ENCODE results near the gene FERMT2. TPM values are rescaled to one million over a fixed set of nuclear protein-coding genes. Genes with fewer than 3 reads are reported as not detected.
A peak's percentile ranks its signal among the peaks of the same experiment; 100 is the strongest.
"Not testable (repeated sequence)": the region's sequence is repeated elsewhere in the genome, so short reads cannot be mapped to it uniquely, and the experiment has no call there.

Gene FERMT2
- total RNA-seq, 6 donors from 2014 or later, result 34.6 to 121 (median 72.3) TPM

- TF ChIP-seq, protein P1, sequence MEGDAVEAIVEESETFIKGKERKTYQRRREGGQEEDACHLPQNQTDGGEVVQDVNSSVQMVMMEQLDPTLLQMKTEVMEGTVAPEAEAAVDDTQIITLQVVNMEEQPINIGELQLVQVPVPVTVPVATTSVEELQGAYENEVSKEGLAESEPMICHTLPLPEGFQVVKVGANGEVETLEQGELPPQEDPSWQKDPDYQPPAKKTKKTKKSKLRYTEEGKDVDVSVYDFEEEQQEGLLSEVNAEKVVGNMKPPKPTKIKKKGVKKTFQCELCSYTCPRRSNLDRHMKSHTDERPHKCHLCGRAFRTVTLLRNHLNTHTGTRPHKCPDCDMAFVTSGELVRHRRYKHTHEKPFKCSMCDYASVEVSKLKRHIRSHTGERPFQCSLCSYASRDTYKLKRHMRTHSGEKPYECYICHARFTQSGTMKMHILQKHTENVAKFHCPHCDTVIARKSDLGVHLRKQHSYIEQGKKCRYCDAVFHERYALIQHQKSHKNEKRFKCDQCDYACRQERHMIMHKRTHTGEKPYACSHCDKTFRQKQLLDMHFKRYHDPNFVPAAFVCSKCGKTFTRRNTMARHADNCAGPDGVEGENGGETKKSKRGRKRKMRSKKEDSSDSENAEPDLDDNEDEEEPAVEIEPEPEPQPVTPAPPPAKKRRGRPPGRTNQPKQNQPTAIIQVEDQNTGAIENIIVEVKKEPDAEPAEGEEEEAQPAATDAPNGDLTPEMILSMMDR (IDR thresholded peaks at IDR 0.05), result no peak
- TF ChIP-seq POLR2A (IDR thresholded peaks at IDR 0.05) (no peak), POLR2AphosphoS5 (IDR thresholded peaks at IDR 0.05) (no peak)
- DNase-seq, result no peak
- no peaks in the 10 kb centered on the region for H3K27me3 ChIP-seq
- no peaks in the 10 kb centered on the region for H3K9me3 ChIP-seq
- H3K4me3 ChIP-seq, result no peak overlapping the region
- H3K27ac ChIP-seq, result peak overlapping the region in 1 of 4 donors; percentile 32
- no peak for ATAC-seq (ENCODE audit: low FRiP score in 2 of 2)
- no peaks in the 10 kb centered on the region for H3K36me3 ChIP-seq
- peaks cover 47 to 77% (median 67%) of the 10 kb centered on the region in 4 donors for H3K4me1 ChIP-seq
- WGBS, 2 donors, result 62 to 78% methylated on average over 3 of the region's 3 CpGs
These were observed 26.8 kb downstream of the FERMT2 start for GRCh38 chr14:52923902-52924575.

DNA sequence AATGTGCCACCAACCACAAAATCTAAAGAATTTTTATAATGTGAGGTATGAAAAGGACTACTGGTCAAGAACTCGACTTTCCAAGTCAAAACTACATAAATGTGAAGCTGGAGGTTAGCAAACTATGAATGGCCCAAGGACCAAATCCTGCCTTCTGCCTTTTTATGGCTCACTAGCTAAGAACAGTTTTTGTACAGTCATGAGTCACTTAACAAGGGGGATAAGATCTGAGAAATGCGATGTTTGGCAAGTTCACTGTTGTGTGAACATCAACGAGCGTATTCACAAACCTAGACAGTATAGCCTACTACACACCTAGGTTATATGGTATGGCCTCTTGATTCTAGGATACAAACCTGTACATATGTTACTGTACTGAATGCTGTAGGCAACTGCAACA is 28.2 kb downstream of the FERMT2 start:
- TF ChIP-seq POLR2AphosphoS5 (IDR thresholded peaks at IDR 0.05) (no peak), POLR2A (IDR thresholded peaks at IDR 0.05) (no peak), EP300 (IDR thresholded peaks at IDR 0.05) (no peak)
- ATAC-seq (ENCODE audit: low FRiP score in 2 of 2) (no peak), DNase-seq (no peak)
- Histone ChIP-seq H3K27me3 (no peaks in the 10 kb centered on the region), H3K4me3 (no peak overlapping the region), H3K27ac (peak overlapping the region in 1 of 4 donors; percentile 24), H3K9me3 (no peaks in the 10 kb centered on the region), H3K4me1 (peaks cover 55 to 78% (median 74%) of the 10 kb centered on the region in 4 donors), H3K36me3 (peaks cover 0 to 6% (median 0%) of the 10 kb centered on the region in 4 donors)
- WGBS, 2 donors, result 77 to 89% methylated on average over 4 of the region's 4 CpGs

DNA sequence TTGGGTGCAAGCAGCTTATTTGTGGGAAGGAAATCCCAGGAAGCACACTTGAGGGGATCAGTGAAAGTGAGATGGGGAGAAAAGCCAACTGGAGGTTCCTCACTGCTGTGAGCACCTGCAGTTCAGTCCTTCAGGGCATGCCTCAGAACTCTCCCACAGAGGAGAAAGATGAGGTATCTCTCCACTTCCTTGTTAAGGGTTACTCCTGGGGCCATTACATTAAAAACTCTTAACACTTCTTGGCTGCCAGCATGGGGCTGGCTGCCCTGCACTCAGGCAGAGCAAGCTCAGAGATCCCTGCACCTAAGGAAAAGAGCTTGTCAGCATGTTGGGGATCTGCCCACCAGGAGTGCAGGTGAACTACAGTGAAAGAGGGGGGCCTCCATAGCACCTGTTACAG is 28.8 kb downstream of the FERMT2 start:
- Histone ChIP-seq H3K36me3 (peaks cover 0 to 9% (median 0%) of the 10 kb centered on the region in 4 donors), H3K9me3 (no peaks in the 10 kb centered on the region), H3K4me1 (peaks cover 58 to 81% (median 72%) of the 10 kb centered on the region in 4 donors), H3K4me3 (no peak overlapping the region), H3K27me3 (no peaks in the 10 kb centered on the region), H3K27ac (peak overlapping the region in 1 of 4 donors; percentile 24)
- DNase-seq (no peak), ATAC-seq (ENCODE audit: low FRiP score in 2 of 2) (no peak)
- TF ChIP-seq, protein P1 (IDR thresholded peaks at IDR 0.05), result no peak
- TF ChIP-seq EP300 (IDR thresholded peaks at IDR 0.05) (no peak), POLR2A (IDR thresholded peaks at IDR 0.05) (no peak), POLR2AphosphoS5 (IDR thresholded peaks at IDR 0.05) (no peak)

DNA sequence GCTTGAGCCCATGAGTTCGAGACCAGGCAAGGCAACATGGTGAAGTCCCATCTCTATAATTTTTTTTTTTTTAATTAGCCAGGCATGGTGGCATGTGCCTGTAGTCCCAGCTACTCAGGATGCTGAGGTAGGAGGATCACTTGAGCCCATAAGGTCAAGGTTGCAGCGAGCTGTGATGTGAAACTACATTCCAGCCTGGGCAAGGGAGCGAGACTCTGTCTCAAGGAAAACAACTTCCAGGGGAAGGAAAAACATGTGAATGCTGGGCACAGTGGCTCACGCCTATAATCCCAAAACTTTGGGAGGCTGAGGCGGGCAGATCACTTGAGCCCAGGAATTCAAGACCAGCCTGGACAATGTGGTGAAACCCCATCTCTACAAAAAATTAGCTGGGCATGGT is 30.4 kb downstream of the FERMT2 start:
- not testable (repeated sequence) for H3K36me3 ChIP-seq; ATAC-seq (ENCODE audit: low FRiP score in 2 of 2); H3K4me3 ChIP-seq; H3K27me3 ChIP-seq; DNase-seq; H3K9me3 ChIP-seq
- H3K4me1 ChIP-seq, result peaks cover 53 to 72% (median 58%) of the 10 kb centered on the region in 4 donors
- WGBS, 2 donors, result 90 to 92% methylated on average over 5 of the region's 5 CpGs
- H3K27ac ChIP-seq, result peak overlapping the region in 1 of 4 donors; percentile 79

DNA sequence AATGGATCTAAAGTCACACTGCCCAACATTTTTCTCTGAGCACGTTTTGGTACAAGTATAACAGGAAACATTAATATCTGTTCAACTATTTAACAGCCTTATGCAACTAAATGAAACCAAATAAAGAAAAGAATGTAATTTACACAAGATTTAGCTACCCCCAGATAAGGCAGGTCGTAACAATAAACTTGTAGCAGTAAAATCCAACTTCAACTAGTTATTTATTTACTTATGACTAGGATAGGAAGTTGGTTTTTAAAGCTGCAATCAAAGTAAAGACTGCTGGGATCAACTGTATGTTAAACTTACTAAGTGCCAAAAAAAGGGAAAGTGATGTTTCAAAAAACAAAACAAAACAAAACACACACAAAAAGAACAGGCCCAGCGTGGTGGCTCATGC is 30.9 kb downstream of the FERMT2 start:
- Histone ChIP-seq H3K36me3 (peaks cover 0 to 9% (median 0%) of the 10 kb centered on the region in 4 donors), H3K4me3 (no peak overlapping the region), H3K9me3 (no peaks in the 10 kb centered on the region), H3K27me3 (no peaks in the 10 kb centered on the region), H3K27ac (peak overlapping the region in 2 of 4 donors; percentile 56 to 79), H3K4me1 (peaks cover 51 to 72% (median 55%) of the 10 kb centered on the region in 4 donors)
- no peak for DNase-seq
- 36 to 40% methylated on average over 3 of the region's 3 CpGs for WGBS, 2 donors
- TF ChIP-seq, protein P1 (IDR thresholded peaks at IDR 0.05), result no peak
- TF ChIP-seq POLR2A (IDR thresholded peaks at IDR 0.05) (no peak), POLR2AphosphoS5 (IDR thresholded peaks at IDR 0.05) (no peak)
- no peak for ATAC-seq (ENCODE audit: low FRiP score in 2 of 2)

GRCh38 chr14:52918486-52918885 is 32.4 kb downstream of the FERMT2 start:
- Histone ChIP-seq H3K36me3 (peaks cover 0 to 9% (median 0%) of the 10 kb centered on the region in 4 donors), H3K4me1 (peaks cover 42 to 63% (median 45%) of the 10 kb centered on the region in 4 donors), H3K27ac (peak overlapping the region; percentile 21 to 79 (median 58)), H3K27me3 (no peaks in the 10 kb centered on the region), H3K4me3 (no peak overlapping the region), H3K9me3 (no peaks in the 10 kb centered on the region)
- TF ChIP-seq POLR2AphosphoS5 (IDR thresholded peaks at IDR 0.05) (peak in 1 of 2 donors; percentile 25), EP300 (IDR thresholded peaks at IDR 0.05) (no peak)
- TF ChIP-seq, protein P1 (IDR thresholded peaks at IDR 0.05), result no peak
- ATAC-seq (ENCODE audit: low FRiP score in 2 of 2), result peak; percentile 79 to 81
- DNase-seq, result no peak
